ENCODE results near the gene SYT1. TPM values are rescaled to one million over a fixed set of nuclear protein-coding genes. Genes with fewer than 3 reads are reported as not detected.

SYT1 gene
- total and polyA plus RNA-seq, 8 donors, result under 0.01 to 11.4 (median 0.88) TPM

- Histone ChIP-seq H3K36me3 (no peaks in the 10 kb centered on the region), H3K4me1 (no peaks in the 10 kb centered on the region), H3K27ac (no peak overlapping the region), H3K27me3 (no peaks in the 10 kb centered on the region), H3K4me3 (no peak overlapping the region), H3K9me3 (no peaks in the 10 kb centered on the region)
- TF ChIP-seq POLR2AphosphoS5 (IDR thresholded peaks at IDR 0.05) (no peak), CTCF (IDR thresholded peaks at IDR 0.05) (no peak), EP300 (IDR thresholded peaks at IDR 0.05) (no peak), POLR2A (IDR thresholded peaks at IDR 0.05) (no peak)
- intact Hi-C loops (cut with DNase I; ENCODE audit: low total_unique reads), result no loop called here
- WGBS, 5 donors, result 48 to 63% (median 61%) methylated on average over 3 of the region's 3 CpGs
- no peak for DNase-seq
Observed at GRCh38 chr12:79098530-79098929, 234.0 kb downstream of the SYT1 start.

GRCh38 chr12:79108962-79109361 lies 244.4 kb downstream of the SYT1 start:
- TF ChIP-seq POLR2A (IDR thresholded peaks at IDR 0.05), result no peak
- no peak for TF ChIP-seq EP300 (IDR thresholded peaks at IDR 0.05)
- TF ChIP-seq POLR2AphosphoS5 (IDR thresholded peaks at IDR 0.05), result no peak
- no peak for TF ChIP-seq CTCF (IDR thresholded peaks at IDR 0.05)
- Histone ChIP-seq H3K4me3 (no peak overlapping the region), H3K4me1 (no peaks in the 10 kb centered on the region), H3K36me3 (no peaks in the 10 kb centered on the region), H3K27ac (no peak overlapping the region), H3K27me3 (no peaks in the 10 kb centered on the region), H3K9me3 (no peaks in the 10 kb centered on the region)
- intact Hi-C loops (cut with DNase I; ENCODE audit: low total_unique reads), result no loop called here
- DNase-seq, result no peak
- WGBS, 5 donors, result 70 to 89% (median 86%) methylated on average over 2 of the region's 2 CpGs

- Histone ChIP-seq H3K27ac (no peak overlapping the region), H3K9me3 (no peaks in the 10 kb centered on the region), H3K4me3 (no peak overlapping the region), H3K27me3 (no peaks in the 10 kb centered on the region), H3K4me1 (no peaks in the 10 kb centered on the region), H3K36me3 (no peaks in the 10 kb centered on the region)
- DNase-seq, result no peak
- no peak for TF ChIP-seq CTCF (IDR thresholded peaks at IDR 0.05)
- no peak for TF ChIP-seq POLR2AphosphoS5 (IDR thresholded peaks at IDR 0.05)
- no peak for TF ChIP-seq POLR2A (IDR thresholded peaks at IDR 0.05)
- no peak for TF ChIP-seq EP300 (IDR thresholded peaks at IDR 0.05)
- intact Hi-C loops (cut with DNase I; ENCODE audit: low total_unique reads), result no loop called here
Observed at GRCh38 chr12:79114896-79115295, 250.3 kb downstream of the SYT1 start.

GRCh38 chr12:79115743-79116142 lies 251.2 kb downstream of the SYT1 start:
- Histone ChIP-seq H3K27me3 (no peaks in the 10 kb centered on the region), H3K9me3 (no peaks in the 10 kb centered on the region), H3K27ac (no peak overlapping the region), H3K36me3 (no peaks in the 10 kb centered on the region), H3K4me1 (no peaks in the 10 kb centered on the region), H3K4me3 (no peak overlapping the region)
- TF ChIP-seq POLR2AphosphoS5 (IDR thresholded peaks at IDR 0.05) (no peak), CTCF (IDR thresholded peaks at IDR 0.05) (no peak), EP300 (IDR thresholded peaks at IDR 0.05) (no peak), POLR2A (IDR thresholded peaks at IDR 0.05) (no peak)
- DNase-seq, result no peak
- intact Hi-C loops (cut with DNase I; ENCODE audit: low total_unique reads), result no loop called here
